ENCODE data around the gene MYOCD.

- no peak for TF ChIP-seq EP300 (IDR thresholded peaks at IDR 0.05)
- TF ChIP-seq CTCF (IDR thresholded peaks at IDR 0.05), result no peak
- no peak for TF ChIP-seq POLR2AphosphoS5 (IDR thresholded peaks at IDR 0.05)
These were observed 1.4 kb upstream of the MYOCD start for GRCh38 chr17:12664252-12664651.

Measured in sigmoid colon (tissue), 4 donors.